RWPE1 (cell line): ENCODE measurements around the gene CDK8.

Source experiments
- CTCF ChIA-PET: fragments of 350-600 bp; sonication (Branson Sonifier 250); formaldehyde crosslinking; extraction: SDS; loops from one replicate; lab custom pipeline; 2021; lab: Yijun Ruan, JAX
- POLR2A ChIA-PET: fragments of 400-600 bp; formaldehyde crosslinking; extraction: SDS; loops from one replicate; lab custom pipeline; 2020; ENCODE audit warnings: antibody characterized with exemption; ENCODE audit not compliant: low non-redundant PET; lab: Yijun Ruan, JAX
- DNase-seq: peaks from one replicate; pipeline ENCODE4 v3.0.0; 2012; ENCODE audit warnings: low spot score
- H3K27ac ChIP-seq: fragments of 450-650 bp; 2 replicates; pipeline ENCODE4 v1.5.1; 2017
- TF ChIP-seq, protein P1 (sequence below): fragments of 450-650 bp; conservative IDR thresholded peaks from 2 replicates; pipeline ENCODE4 v1.5.1; 2017; ENCODE audit warnings: low read depth, mild to moderate bottlenecking

Gene CDK8

DNA sequence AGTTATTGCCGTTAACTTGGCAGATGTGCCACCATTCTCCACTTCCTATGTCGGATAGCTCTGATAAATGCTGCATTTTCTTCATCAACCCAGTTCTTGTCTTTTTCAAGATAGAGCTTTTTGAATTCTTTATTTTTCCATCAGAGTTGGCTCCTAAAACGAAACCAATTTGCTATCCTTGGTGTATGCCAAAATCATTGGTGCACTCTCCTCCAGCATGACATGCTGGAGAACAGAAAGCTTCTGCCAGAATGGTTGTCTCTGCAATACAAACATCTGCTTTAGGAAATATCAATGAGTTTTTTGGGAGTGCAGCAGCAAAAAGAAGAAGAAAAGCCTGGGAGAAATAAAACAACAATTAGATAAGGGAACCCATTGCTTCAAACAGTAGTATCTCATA lies 124.2 kb downstream of the CDK8 start:
- ChIA-PET POLR2A (no interaction called here), CTCF (no interaction called here)
- no peak overlapping the region for H3K27ac ChIP-seq
- no peak for DNase-seq
- TF ChIP-seq, protein P1, sequence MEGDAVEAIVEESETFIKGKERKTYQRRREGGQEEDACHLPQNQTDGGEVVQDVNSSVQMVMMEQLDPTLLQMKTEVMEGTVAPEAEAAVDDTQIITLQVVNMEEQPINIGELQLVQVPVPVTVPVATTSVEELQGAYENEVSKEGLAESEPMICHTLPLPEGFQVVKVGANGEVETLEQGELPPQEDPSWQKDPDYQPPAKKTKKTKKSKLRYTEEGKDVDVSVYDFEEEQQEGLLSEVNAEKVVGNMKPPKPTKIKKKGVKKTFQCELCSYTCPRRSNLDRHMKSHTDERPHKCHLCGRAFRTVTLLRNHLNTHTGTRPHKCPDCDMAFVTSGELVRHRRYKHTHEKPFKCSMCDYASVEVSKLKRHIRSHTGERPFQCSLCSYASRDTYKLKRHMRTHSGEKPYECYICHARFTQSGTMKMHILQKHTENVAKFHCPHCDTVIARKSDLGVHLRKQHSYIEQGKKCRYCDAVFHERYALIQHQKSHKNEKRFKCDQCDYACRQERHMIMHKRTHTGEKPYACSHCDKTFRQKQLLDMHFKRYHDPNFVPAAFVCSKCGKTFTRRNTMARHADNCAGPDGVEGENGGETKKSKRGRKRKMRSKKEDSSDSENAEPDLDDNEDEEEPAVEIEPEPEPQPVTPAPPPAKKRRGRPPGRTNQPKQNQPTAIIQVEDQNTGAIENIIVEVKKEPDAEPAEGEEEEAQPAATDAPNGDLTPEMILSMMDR = no peak

DNA sequence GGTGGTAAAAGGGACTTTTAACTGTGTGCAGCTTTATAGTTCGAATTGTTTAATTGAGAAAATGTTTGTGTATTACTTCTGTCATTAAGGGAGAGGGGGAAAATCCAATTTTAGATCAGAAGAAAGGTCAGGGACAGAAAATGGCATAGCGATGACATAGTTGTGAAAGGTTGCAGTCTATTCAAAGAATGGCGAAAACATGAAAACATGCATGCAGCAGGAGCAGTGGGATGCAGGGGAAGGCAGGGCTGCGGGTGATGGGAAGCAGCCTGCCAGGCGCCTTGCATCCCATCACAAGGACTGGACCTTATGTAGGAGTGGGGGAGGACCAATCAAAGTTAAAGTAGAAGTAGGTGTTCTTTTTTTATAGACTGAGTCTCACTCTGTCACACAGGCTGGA lies 125.9 kb downstream of the CDK8 start:
- ChIA-PET CTCF (no interaction called here), POLR2A (no interaction called here)
- TF ChIP-seq, protein P1 = no peak
- H3K27ac ChIP-seq = no peak overlapping the region
- DNase-seq = no peak

DNA sequence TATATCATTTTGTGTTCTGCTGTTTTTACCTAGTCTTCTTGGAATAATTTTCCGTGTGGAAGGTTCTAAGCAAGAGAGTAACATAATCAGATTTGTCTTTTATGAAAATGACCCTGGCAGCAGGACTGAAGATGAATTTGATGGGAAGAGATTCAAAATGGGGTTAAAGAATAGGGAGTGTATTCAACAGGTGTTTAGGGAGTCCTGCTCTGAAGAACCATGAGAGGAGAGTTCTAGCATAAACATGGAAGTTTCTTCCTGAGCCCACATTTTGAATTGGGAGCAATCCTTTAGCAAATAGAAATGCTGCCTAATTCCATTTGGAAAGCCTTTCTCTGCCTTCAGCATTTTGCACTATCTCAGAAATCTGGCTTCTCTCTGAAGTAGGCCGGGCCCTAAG lies 127.0 kb downstream of the CDK8 start:
- ChIA-PET CTCF (no interaction called here), POLR2A (no interaction called here)
- no peak overlapping the region for H3K27ac ChIP-seq
- no peak for DNase-seq
- TF ChIP-seq, protein P1 = no peak

DNA sequence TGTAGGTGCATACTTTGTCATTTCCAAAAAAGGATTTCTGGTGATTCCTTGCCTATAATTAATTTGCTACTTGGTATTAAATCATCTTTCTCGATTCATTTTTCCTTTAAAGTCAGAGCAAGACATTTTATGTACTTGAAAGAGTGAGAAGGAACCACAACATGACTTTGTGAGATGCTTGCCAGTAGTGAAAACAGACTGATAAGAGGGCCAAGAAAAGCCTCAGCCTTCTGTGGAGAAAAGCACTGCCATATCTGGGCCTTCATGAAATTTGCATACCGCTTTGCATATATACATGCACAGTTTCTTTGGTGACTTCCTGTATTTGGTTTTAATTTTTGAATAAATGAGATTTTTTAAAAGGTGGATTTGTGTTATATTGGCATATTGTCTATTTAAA lies 128.4 kb downstream of the CDK8 start:
- H3K27ac ChIP-seq = no peak overlapping the region
- ChIA-PET POLR2A (no interaction called here), CTCF (no interaction called here)
- TF ChIP-seq, protein P1 = no peak
- no peak for DNase-seq

DNA sequence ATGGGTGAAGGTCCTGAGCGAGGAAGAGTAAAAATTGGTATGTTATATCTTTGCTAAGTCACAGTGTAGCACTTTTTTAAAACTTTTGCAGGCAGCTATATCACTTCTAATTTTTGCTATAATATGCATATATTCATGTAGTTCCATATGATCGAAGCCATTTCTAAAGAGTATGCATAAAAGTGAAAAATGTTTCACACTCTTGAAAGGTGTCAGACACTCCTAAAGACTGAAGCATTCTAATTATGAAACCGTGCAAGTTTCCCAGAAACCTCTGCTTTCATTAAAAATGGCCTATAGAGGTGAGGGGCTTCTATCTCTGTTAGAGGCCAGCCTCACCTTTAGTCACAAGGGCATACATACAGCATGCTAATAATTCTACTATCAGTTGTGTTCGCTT lies 128.9 kb downstream of the CDK8 start:
- DNase-seq = no peak
- H3K27ac ChIP-seq = no peak overlapping the region
- ChIA-PET CTCF (no interaction called here), POLR2A (no interaction called here)
- TF ChIP-seq, protein P1 = no peak

DNA sequence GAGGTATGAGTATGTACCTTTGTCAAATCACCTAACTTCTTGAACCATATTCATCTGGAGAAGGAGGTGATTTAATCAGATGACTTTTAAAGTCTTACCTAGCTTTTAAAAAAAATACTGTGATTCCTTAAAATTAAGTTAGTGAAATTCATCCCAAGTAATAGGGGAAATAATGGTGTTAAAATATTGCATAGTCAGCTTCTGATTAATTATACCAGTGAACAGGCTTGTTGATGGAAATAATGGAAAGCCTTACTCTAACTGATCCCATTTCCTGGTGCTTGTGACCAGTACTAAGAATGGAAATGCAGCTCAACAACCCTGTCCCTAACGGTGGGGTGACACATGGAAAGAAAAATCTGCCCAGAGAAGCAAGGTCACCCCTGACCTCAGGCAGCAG lies 130.7 kb downstream of the CDK8 start:
- no peak for DNase-seq
- POLR2A ChIA-PET = no interaction called here
- no peak overlapping the region for H3K27ac ChIP-seq
- CTCF ChIA-PET = no interaction called here
- TF ChIP-seq, protein P1 = no peak

DNA sequence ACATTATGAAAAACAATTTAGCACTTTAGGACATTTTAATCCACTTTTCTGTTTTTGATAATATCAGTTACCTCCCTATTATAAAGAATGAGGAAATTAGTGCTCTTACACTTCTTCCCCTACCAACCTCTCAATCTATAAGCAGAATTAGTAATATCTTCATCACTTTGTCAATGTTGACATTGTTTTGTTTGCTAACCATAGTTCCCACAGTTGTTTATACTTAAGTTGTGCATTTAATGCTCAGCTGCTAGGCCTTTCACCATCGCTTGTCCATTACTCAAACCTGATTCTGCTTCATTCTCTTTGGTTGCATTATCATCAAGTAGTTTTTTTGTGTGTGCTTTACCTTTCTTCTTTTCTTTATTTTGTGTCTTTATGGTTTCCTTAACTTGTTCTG lies 132.1 kb downstream of the CDK8 start:
- POLR2A ChIA-PET = no interaction called here
- TF ChIP-seq, protein P1 = no peak

More for the DNA sequence above, 132.1 kb downstream of the CDK8 start:
- DNase-seq = no peak
- no peak overlapping the region for H3K27ac ChIP-seq
- CTCF ChIA-PET = no interaction called here
